ENCODE measurements around the gene NPIPB2.

Gene NPIPB2

GRCh38 chr16:11896486-11897176, 45.2 kb downstream of the NPIPB2 start:
- Histone ChIP-seq H2AFZ (ENCODE audit: low read depth, low read length) (no peak overlapping the region), H3K4me1 (ENCODE audit: insufficient read depth, low read length) (no peaks in the 10 kb centered on the region), H3K9ac (ENCODE audit: low read depth, low read length) (no peak overlapping the region), H3K4me3 (ENCODE audit: low read depth in 1 of 2, low read length in 2 of 2) (no peak overlapping the region), H3K36me3 (ENCODE audit: insufficient read depth, low read length) (peaks cover 72% of the 10 kb centered on the region), H3K9me3 (ENCODE audit: insufficient read depth, low read length, severe bottlenecking) (no peaks in the 10 kb centered on the region), H3K79me2 (ENCODE audit: insufficient read depth, low read length) (peaks cover 68% of the 10 kb centered on the region), H3K27me3 (ENCODE audit: insufficient read depth, low read length, poor library complexity) (no peaks in the 10 kb centered on the region), H3K27ac (ENCODE audit: low read length) (no peak overlapping the region), H3K4me2 (ENCODE audit: insufficient read depth, low read length) (no peak overlapping the region), H4K20me1 (ENCODE audit: insufficient read depth, low read length) (peaks cover 42% of the 10 kb centered on the region)
- DNase-seq (no peak), ATAC-seq (ENCODE audit: insufficient read depth, low read depth) (no peak)
- TF ChIP-seq CTCF (IDR thresholded peaks at IDR 0.05; ENCODE audit: borderline replicate concordance, extremely low read depth, low read length, poor library complexity, severe bottlenecking) (no peak), EZH2 (IDR thresholded peaks at IDR 0.05; ENCODE audit: borderline replicate concordance, low read depth, low read length, severe bottlenecking) (no peak)

- ATAC-seq (ENCODE audit: insufficient read depth, low read depth), result no peak
- Histone ChIP-seq H2AFZ (ENCODE audit: low read depth, low read length) (no peak overlapping the region), H3K36me3 (ENCODE audit: insufficient read depth, low read length) (peaks cover 80% of the 10 kb centered on the region)
Observed at GRCh38 chr16:11893571-11893970, 48.3 kb downstream of the NPIPB2 start.

GRCh38 chr16:11892761-11893160, 49.1 kb downstream of the NPIPB2 start:
- no peak for TF ChIP-seq EZH2 (IDR thresholded peaks at IDR 0.05; ENCODE audit: borderline replicate concordance, low read depth, low read length, severe bottlenecking)
- TF ChIP-seq CTCF (IDR thresholded peaks at IDR 0.05; ENCODE audit: borderline replicate concordance, extremely low read depth, low read length, poor library complexity, severe bottlenecking), result no peak
- Histone ChIP-seq H3K79me2 (ENCODE audit: insufficient read depth, low read length) (peaks cover 30% of the 10 kb centered on the region), H3K4me3 (ENCODE audit: low read depth in 1 of 2, low read length in 2 of 2) (no peak overlapping the region), H3K27me3 (ENCODE audit: insufficient read depth, low read length, poor library complexity) (no peaks in the 10 kb centered on the region), H3K27ac (ENCODE audit: low read length) (no peak overlapping the region), H3K4me1 (ENCODE audit: insufficient read depth, low read length) (no peaks in the 10 kb centered on the region), H2AFZ (ENCODE audit: low read depth, low read length) (no peak overlapping the region), H3K4me2 (ENCODE audit: insufficient read depth, low read length) (no peak overlapping the region), H3K9ac (ENCODE audit: low read depth, low read length) (no peak overlapping the region), H3K9me3 (ENCODE audit: insufficient read depth, low read length, severe bottlenecking) (no peaks in the 10 kb centered on the region), H3K36me3 (ENCODE audit: insufficient read depth, low read length) (peaks cover 80% of the 10 kb centered on the region), H4K20me1 (ENCODE audit: insufficient read depth, low read length) (peaks cover 9% of the 10 kb centered on the region; the same call in 1 of the 2 replicates)
- no peak for ATAC-seq (ENCODE audit: insufficient read depth, low read depth)
- DNase-seq, result no peak

More at GRCh38 chr16:11893571-11893970, 48.3 kb downstream of the NPIPB2 start:
- DNase-seq, result no peak
- Histone ChIP-seq H3K4me1 (ENCODE audit: insufficient read depth, low read length) (no peaks in the 10 kb centered on the region), H3K4me2 (ENCODE audit: insufficient read depth, low read length) (no peak overlapping the region), H3K79me2 (ENCODE audit: insufficient read depth, low read length) (peaks cover 38% of the 10 kb centered on the region), H3K9me3 (ENCODE audit: insufficient read depth, low read length, severe bottlenecking) (no peaks in the 10 kb centered on the region), H3K4me3 (ENCODE audit: low read depth in 1 of 2, low read length in 2 of 2) (no peak overlapping the region), H3K27me3 (ENCODE audit: insufficient read depth, low read length, poor library complexity) (no peaks in the 10 kb centered on the region), H3K9ac (ENCODE audit: low read depth, low read length) (no peak overlapping the region), H4K20me1 (ENCODE audit: insufficient read depth, low read length) (peaks cover 17% of the 10 kb centered on the region; the same call in 1 of the 2 replicates), H3K27ac (ENCODE audit: low read length) (no peak overlapping the region)
- TF ChIP-seq EZH2 (IDR thresholded peaks at IDR 0.05; ENCODE audit: borderline replicate concordance, low read depth, low read length, severe bottlenecking), result no peak
- TF ChIP-seq CTCF (IDR thresholded peaks at IDR 0.05; ENCODE audit: borderline replicate concordance, extremely low read depth, low read length, poor library complexity, severe bottlenecking), result no peak
